Parathyroid adenoma (tissue), 2 donors: ENCODE data around the gene NRXN3.

Source experiments
- H2AFZ ChIP-seq: fragments of 300-600 bp; sonication (generic); one replicate; pipeline ENCODE4 v1.7.0; 2017; ENCODE audit warnings: antibody characterized with exemption, mild to moderate bottlenecking
- H3K27ac ChIP-seq: fragments of 300-600 bp; sonication (generic); one replicate; pipeline ENCODE4 v1.7.0; 2017
- H3K27me3 ChIP-seq: fragments of 300-600 bp; sonication (generic); one replicate; pipeline ENCODE4 v1.7.0; 2017; ENCODE audit warnings: low read length; ENCODE audit not compliant: control insufficient read depth, insufficient read depth
- H3K36me3 ChIP-seq: fragments of 300-600 bp; sonication (generic); one replicate; pipeline ENCODE4 v1.7.0; 2017; ENCODE audit warnings: low read length; ENCODE audit not compliant: control insufficient read depth, insufficient read depth
- H3K4me1 ChIP-seq: fragments of 300-600 bp; sonication (generic); one replicate; pipeline ENCODE4 v1.7.0; 2017; ENCODE audit warnings: control low read depth
- H3K4me2 ChIP-seq: fragments of 300-600 bp; sonication (generic); one replicate; pipeline ENCODE4 v1.7.0; 2017; ENCODE audit warnings: low read length
- H3K4me3 ChIP-seq: fragments of 300-600 bp; sonication (generic); one replicate; pipeline ENCODE4 v1.7.0; 2017; ENCODE audit warnings: low read depth, low read length
- H3K79me2 ChIP-seq: fragments of 300-600 bp; sonication (generic); one replicate; pipeline ENCODE4 v1.7.0; 2017; ENCODE audit warnings: control low read depth
- H3K9ac ChIP-seq: fragments of 300-600 bp; sonication (generic); one replicate; pipeline ENCODE4 v1.7.0; 2017; ENCODE audit warnings: mild to moderate bottlenecking
- H3K9me3 ChIP-seq: fragments of 300-600 bp; sonication (generic); one replicate; pipeline ENCODE4 v1.7.0; 2017; ENCODE audit warnings: low read length; ENCODE audit not compliant: control insufficient read depth
- CTCF ChIP-seq: fragments of 300-600 bp; sonication (generic); IDR thresholded peaks from one replicate; pipeline ENCODE4 v1.7.0; 2017; ENCODE audit warnings: antibody characterized with exemption, mild to moderate bottlenecking
- donor health status: primary hyperparathyroidism.

Gene NRXN3

DNA sequence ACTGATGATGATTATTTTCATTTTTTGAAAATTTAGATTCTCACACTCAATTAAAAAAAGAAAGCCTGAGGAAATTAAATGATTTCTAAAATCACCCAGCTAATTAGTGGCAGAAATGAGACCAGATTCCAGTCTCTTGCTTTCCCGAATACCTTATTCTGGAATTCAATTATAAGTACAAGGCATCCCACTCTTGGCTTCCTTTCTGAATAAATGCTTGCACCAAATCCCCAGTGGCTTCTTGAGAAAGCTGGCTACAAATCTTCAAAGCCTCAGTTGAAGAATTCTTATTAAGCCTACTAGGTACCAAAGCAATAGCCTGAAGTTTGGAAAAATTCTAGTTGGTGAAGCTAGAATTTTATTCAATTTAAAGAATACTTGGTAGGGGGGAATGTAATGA, 1564.5 kb downstream of the NRXN3 start:
- Histone ChIP-seq H3K9me3 (no peaks in the 10 kb centered on the region), H3K4me2 (no peak overlapping the region), H3K9ac (no peak overlapping the region), H3K27ac (no peak overlapping the region), H3K27me3 (no peaks in the 10 kb centered on the region), H3K79me2 (peaks cover 4% of the 10 kb centered on the region), H2AFZ (no peak overlapping the region), H3K4me3 (no peak overlapping the region), H3K36me3 (no peaks in the 10 kb centered on the region), H3K4me1 (peaks cover 11% of the 10 kb centered on the region)
- no peak for TF ChIP-seq CTCF

DNA sequence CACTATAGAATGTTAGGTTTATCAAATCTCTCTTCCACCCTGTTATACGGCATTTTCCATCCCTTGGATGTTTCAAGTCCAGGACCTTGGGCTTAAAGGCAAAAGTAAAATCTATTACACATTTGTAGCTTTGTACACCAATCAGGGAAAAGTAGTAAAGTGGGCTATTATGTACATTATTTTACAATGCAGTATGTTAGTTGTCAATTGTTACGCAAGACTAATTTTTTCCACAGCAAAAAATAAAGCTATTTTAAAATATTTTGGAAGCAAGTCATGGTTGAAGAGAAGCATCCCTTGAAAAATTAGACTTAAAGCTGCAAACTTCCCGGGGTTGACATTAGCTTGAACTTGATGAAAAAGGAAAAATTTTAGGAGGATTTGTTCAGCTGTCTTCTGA, 1564.9 kb downstream of the NRXN3 start:
- peaks cover 11% of the 10 kb centered on the region for H3K4me1 ChIP-seq
- no peak overlapping the region for H2AFZ ChIP-seq
- H3K79me2 ChIP-seq: peaks cover 4% of the 10 kb centered on the region
- no peak overlapping the region for H3K4me2 ChIP-seq
- no peaks in the 10 kb centered on the region for H3K9me3 ChIP-seq
- H3K27ac ChIP-seq: no peak overlapping the region
- no peak for TF ChIP-seq CTCF
- H3K36me3 ChIP-seq: no peaks in the 10 kb centered on the region
- no peak overlapping the region for H3K4me3 ChIP-seq
- no peak overlapping the region for H3K9ac ChIP-seq
- H3K27me3 ChIP-seq: no peaks in the 10 kb centered on the region

DNA sequence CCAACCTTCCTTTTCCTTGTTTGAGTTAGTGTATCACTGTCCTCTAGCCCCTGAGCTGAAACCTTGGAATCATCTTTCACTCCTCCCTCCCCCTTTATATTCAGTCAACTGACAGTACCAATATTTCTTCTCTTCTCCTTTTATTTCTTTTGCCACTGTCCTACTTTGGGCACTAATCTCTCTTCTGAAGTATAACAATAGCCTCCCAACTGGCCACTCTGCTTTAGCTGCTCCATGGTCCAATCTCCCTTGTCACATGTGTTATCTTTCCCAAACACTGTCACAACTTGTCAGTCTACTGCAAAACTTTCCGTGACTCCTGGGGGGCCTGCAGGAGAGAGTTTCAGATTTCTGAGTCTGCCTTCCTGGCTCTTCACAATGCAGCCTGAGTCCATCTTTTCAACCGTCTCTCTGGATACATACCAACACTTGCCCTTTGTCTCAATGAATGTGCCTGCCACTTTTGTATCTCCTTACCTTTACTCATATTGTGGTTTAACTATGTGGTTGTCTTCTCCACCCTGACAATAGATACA, 1570.0 kb downstream of the NRXN3 start:
- Histone ChIP-seq H3K4me3 (no peak overlapping the region), H3K79me2 (peaks cover 7% of the 10 kb centered on the region), H3K4me2 (no peak overlapping the region), H3K27me3 (no peaks in the 10 kb centered on the region), H3K9ac (no peak overlapping the region), H3K9me3 (no peaks in the 10 kb centered on the region), H3K4me1 (no peaks in the 10 kb centered on the region), H3K36me3 (no peaks in the 10 kb centered on the region), H2AFZ (no peak overlapping the region), H3K27ac (no peak overlapping the region)
- TF ChIP-seq CTCF: no peak

- no peak for TF ChIP-seq CTCF
- H3K9me3 ChIP-seq: no peaks in the 10 kb centered on the region
- no peaks in the 10 kb centered on the region for H3K4me1 ChIP-seq
- H3K4me2 ChIP-seq: no peak overlapping the region
- H3K79me2 ChIP-seq: peaks cover 7% of the 10 kb centered on the region
- H3K9ac ChIP-seq: no peak overlapping the region
- no peaks in the 10 kb centered on the region for H3K27me3 ChIP-seq
- H3K36me3 ChIP-seq: no peaks in the 10 kb centered on the region
- no peak overlapping the region for H3K27ac ChIP-seq
- H3K4me3 ChIP-seq: no peak overlapping the region
- H2AFZ ChIP-seq: no peak overlapping the region
Measured at GRCh38 chr14:79742142-79742541, 1572.0 kb downstream of the NRXN3 start.

DNA sequence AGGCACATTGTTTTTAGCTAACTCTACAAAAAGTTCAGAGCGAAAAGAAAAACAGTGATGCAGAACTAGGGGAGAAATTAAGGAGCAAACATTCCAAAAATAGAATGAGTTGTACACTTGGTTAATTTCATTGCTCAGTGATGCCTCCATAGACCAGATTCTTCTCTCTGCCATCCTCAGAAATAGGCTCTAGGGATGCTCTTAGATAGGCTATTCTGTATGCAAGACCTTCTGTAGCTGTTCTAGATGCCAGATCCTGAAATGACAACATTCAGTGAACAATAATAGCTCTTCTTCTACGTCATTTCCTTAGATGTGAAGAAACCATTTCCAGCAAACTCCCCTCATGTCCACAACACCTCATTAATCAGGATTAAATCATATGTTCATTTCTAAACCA, 1574.9 kb downstream of the NRXN3 start:
- no peaks in the 10 kb centered on the region for H3K27me3 ChIP-seq
- no peaks in the 10 kb centered on the region for H3K9me3 ChIP-seq
- no peak for TF ChIP-seq CTCF
- no peak overlapping the region for H3K4me3 ChIP-seq
- no peak overlapping the region for H3K27ac ChIP-seq
- H3K9ac ChIP-seq: no peak overlapping the region
- no peak overlapping the region for H3K4me2 ChIP-seq
- H2AFZ ChIP-seq: no peak overlapping the region
- H3K36me3 ChIP-seq: no peaks in the 10 kb centered on the region
- no peaks in the 10 kb centered on the region for H3K4me1 ChIP-seq
- H3K79me2 ChIP-seq: peaks cover 4% of the 10 kb centered on the region
